Astrocyte of the hippocampus (primary cell): Measurements from ENCODE around the gene DEDD.

ENCODE experiments used
- DNase-seq: peaks from one replicate; pipeline ENCODE4 v3.0.0; 2011; ENCODE audit warnings: low read depth, low spot score

The DEDD gene, protein sequence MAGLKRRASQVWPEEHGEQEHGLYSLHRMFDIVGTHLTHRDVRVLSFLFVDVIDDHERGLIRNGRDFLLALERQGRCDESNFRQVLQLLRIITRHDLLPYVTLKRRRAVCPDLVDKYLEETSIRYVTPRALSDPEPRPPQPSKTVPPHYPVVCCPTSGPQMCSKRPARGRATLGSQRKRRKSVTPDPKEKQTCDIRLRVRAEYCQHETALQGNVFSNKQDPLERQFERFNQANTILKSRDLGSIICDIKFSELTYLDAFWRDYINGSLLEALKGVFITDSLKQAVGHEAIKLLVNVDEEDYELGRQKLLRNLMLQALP

DNA sequence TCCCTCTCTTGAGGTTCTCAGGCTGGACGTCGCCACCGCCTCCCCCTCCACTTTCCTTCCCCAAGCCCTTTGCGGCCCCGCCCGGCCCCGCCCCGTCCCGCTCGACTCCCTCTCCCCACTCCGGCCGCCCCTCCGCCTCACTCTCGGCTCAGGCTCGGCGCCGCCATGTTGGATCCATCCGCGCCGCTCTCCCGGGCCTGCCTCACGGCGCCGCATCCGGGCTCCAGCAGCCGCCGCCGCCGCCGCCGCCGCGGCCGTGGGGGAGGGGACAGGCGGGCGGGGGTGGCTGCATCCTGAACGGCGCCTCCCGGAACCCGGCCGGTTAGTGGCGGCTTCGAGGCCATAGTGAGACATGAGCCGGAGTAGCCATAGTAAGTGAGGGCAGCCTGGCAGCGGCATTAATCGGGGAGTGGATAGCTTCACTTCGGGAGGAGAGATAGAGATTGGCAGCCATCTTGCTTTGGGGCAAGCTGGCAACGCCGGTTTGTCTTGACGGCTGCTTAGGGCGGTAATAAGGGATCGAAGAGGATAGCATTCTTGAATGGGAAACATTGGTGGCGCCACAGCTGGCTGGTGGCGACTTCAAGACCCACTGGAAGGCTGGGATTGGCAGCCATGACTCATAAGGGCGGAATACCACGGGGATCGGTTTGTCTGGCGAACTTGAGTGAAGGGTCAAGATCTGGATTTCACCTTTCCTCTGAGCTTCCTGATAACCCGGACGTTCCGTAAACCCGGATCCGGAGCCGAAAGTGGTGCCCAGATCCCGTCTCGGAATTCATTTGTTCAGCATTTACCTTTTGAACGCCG lies at the start of gene DEDD:
Gene DEDD (minus strand): TSS at position 258 of the 810 bp plus-strand sequence. CDS start 8,205 bp downstream, outside the sequence.
- DNase-seq, result peak; percentile 98

DNA sequence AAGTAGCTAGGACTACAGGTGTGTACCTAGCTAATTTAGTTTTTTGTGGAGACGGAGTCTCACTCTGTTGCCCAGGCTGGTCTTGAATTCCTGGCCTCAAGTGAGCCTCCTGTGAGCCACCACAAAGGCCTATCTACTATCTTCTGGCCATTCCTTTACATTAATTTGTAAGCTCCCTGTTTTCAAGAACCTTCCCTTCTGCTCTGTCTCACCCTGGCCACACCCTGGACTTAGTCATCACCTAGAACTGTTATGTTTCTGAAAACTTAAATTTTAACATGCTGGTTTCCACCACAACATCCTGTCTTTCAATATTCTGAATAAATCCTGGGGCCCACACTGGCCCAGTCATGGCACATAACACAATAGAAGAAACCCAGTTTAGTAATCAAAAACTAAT lies 49.7 kb upstream of the DEDD start:
- no peak for DNase-seq

DNA sequence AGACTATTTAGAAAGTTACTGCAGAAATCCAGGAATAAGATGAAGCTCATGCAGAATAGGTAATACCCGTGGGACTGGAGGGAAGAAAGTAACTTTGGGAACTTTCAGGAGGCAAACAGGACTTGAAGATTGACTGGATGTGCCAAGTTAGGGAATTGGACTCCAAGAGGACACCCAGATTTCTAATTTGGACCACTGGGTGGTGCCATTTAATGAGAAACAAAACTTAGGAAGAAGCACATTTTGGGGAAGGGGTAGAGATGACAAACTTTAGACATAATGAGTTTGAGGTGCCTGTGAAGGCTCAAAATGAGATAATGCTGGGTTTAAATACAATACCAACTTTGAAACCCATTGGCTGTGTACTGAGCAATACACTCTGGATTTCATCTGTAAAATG lies 48.2 kb upstream of the DEDD start:
- DNase-seq, result no peak

DNA sequence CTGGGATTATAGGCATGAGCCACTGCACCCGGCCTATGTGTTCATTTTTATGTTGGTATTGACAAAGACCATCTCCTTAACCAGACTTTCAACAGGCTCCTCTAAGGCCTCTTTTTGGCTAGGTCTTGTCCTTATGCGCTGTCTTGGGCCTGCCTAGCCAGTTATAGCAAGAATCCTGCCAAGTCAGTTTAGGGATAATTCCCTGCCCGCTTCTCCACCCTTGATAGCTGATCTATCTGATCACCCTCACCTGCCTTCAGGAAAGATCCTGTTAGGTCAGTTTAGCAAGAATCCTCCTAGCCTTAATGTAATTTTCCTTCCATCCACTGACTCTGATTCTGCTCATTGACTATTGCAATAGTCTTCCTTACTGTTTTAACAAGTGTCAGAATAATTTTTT lies 47.2 kb upstream of the DEDD start:
- no peak for DNase-seq

DNA sequence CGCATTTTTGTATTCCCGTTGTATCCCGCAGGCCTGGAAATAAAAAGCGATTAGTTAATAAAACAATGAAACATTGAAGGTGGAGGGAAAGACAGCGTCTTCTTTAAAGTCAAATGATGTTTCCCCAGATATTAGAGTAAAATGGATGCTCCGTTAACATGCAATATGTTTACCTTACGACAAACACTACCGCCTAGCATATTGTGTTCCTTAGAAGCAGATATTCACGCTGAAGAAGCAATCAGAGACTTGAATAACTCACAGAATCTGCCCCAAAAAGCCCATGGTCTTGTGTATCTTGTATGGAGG lies 45.4 kb upstream of the DEDD start:
- DNase-seq, result no peak

DNA sequence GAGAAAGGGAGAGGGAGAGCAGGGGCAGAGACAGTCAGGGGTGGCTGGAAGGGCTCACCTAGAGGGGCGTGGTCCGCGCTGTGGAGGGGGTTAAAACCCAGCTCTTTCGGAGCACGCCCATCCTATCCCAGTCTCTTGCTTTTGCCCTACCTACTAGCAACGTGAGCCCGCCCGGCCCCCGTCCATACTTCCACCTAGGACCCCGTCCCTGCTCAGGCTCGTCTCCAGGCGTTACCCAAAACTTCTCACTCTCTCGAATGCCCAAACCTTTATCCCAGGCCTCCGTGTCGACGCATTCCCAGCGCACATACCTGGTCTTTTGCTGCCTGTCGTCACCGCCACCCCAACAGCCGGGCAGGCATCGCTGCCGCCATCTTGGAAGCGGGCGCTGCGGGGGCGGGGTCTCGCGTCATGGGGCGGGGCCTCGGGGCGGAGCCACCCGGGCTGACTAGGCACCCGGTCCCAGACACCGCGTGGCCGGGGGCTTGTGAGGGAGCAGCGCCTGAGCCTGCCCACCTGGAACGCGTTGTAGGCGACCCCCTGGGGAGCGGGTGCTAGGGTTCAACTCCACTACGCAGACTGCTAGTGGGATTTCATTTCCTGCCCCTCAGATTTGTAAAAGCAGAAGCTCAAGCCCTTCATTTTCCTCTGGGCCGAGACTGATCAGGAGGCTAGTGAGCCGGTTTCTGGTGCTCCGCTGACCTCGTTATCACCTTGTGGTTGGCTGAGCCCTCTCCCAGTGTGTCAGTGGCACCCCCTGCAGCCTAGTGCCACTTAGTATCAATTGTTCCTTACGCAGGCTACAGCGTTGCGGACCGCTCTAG lies 44.9 kb upstream of the DEDD start, which contains the start of gene B4GALT3:
Gene B4GALT3 (minus strand): TSS at position 396 of the 824 bp plus-strand sequence. CDS start 1,447 bp downstream, outside the sequence.
- peak; percentile 93 for DNase-seq

DNA sequence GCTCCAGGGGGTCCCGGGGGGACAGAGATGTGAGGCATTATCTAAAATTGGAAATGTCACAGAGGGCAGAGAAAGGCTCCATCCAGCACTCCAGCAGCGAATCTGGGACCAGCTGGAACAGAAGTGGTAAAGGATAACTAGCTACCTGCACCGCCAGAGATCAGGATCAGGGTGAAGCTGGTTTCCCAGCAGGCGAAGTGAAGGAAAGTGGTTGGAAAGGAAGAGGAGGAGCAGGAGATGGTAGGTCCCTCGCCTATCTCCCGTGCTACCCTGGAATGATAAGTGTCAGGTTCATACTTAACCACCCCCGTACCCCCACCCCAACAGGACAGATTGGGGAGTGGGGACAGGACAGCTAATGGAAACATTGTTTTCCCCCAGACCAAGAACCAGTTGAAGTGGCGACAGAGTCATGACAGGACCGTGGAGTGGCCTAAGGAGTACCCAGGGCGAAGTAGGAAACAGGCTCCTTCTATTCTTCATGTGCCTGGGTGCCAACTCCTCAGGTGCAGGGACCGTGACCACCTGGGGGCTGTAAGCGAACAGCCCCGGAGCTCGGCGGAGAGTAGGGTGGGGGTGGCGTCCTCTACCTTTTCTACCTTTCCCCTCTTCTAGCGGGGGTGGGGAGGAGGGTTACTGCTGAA lies 44.1 kb upstream of the DEDD start:
- no peak for DNase-seq

DNA sequence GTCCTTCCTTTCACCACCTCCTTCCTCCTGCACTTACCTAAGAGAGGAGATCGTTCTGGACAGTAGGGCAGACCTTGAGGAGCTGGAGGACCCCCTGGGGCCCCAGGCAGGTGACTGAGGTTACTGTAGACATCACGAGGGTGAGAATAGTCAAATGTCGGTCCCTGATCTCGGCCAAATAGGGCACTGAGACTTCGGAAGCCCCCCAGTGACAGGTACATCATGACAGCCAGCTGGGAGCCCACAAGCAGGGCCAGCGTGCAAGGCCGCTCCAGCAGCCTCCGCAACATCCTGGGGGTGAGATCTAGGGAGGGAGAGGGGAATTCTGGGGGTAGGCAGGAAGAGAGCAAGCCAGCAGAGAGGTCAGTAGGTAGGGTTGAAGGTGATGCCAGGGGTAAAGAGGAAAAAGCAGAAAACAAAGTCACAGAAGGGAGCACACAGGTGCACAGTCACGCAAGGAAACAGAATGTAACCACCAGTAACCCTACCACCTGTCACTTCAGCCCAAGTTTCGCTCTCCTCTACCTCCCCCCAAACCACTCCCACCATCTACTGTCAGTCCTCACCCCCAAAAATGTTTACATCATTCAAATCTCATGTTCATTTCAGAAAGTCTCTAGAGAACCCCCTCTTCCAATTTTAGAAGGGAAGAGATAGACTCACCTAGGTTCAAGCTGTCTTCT lies 43.4 kb upstream of the DEDD start:
- DNase-seq, result no peak

DNA sequence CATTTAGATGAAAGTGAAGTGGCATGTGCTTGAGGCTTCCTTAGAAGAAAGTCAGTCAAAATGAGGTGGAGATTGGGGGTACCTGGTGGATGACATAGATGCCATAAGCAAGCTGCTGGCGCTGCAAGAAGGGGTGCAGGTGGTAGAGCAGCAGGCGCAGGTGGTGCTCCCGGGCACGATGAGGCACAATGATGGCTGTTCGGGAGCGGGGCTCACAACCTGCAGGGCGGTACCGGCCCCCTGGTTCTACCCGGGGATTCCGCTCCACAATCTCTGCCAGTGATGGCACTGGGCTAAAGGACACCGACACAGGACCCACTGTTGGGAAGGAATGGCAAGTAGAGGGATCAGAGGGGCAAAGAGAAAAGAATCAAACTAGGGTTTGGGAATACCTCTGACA lies 42.4 kb upstream of the DEDD start:
- no peak for DNase-seq

DNA sequence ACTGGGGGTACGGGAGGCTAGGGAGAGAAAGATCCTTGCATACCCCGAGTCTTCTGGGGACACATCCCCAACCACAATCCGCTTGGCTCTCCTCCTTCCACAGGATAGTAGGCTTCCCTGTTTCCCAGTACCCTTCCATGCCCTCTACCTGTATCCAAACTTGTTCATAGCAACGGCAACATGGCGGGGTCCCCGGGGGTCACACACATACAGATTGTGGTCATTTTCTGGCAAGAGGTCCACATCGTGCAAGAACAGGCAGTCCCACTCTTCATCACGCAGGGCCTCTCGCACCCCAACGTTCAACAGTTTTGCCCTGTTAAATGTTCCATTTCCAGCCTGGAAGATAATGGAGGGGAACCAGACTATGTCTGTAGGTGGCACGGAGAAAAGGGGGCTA lies 41.2 kb upstream of the DEDD start:
- DNase-seq, result no peak

DNA sequence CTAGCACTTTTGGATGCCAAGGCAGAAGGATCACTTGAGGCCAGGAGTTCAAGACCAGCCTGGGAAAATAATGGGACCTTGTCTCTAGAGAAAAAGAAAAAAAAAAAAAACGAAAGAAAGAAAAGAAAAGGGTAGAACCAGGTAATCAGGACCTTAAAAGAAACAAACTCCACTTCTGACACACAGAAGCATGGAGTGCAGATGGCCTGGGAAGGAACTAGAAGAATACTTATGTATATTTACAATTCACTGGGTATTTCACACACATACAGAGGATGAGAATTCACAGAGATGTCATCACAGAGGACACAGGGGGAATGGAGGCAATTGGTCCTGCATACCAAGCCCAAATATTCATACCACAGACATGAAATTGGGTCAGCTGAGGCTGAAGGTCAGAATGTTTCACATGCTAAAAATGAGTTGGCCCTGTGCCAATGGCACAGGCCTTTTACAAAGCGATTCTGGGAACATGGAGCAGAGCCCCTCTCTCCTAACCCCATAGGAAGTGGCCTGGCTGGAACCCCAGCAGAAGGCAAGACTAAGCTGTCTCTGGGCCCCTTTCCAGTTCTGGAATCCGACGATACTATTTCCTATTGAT lies 40.4 kb upstream of the DEDD start:
- DNase-seq, result peak; percentile 39

DNA sequence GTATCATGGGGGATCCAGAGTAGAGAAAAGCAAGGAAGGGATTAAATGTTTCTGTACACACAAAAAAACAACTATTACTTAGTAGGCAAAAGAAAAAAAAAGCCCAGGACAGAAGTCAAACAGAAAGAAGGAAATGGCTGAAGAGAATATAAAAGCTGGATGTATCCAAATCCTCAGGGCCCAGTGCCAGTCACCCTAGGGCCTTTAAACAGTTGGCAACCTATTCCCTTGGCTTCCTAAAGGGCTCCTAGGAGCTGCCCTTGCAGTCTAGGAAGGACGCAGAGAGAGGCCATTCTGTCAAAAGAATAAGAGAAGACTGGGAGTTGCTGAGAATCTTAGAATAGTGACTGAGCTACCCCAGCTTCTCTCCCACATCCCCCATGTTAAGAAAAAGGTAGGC lies 39.9 kb upstream of the DEDD start:
- DNase-seq, result no peak

DNA sequence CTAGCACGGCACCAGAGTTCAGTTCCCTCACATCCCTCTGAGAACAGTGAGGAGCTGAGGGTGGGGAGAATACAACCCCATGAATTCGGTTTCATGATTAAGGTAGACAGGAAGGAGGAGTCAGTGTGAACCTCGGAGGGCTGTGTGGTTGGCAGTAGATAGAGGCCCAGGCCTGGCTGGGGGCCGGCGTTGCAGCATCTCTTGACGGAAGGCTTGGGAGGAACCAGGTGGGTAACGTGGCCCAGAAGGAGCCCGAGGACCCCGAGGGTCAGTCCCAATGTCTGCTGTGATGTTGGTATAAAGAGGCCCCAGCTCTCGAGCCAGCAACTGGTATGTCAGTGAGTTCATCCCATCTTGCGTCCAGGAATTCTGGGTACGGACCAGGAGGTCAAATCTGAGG lies 39.2 kb upstream of the DEDD start:
- DNase-seq, result no peak

DNA sequence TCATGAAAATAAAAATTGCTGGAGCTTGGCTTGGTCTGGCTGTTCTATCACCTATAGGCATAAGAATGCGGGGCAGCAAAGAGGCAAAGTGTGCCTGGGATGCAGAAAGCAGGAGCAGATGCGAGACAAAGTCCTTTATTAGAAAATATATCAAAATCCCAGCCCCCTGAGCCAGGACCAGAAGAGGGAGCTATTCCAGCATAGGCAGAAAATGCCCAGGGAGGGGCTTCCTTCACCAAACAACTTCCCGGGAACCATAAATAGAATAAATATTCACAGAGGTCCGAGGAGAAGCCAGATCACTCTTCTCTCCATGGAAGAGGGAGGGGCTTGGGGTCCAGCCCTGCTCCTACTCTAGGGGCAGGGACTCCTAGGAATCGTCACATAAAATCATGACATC lies 38.7 kb upstream of the DEDD start:
- DNase-seq, result no peak

DNA sequence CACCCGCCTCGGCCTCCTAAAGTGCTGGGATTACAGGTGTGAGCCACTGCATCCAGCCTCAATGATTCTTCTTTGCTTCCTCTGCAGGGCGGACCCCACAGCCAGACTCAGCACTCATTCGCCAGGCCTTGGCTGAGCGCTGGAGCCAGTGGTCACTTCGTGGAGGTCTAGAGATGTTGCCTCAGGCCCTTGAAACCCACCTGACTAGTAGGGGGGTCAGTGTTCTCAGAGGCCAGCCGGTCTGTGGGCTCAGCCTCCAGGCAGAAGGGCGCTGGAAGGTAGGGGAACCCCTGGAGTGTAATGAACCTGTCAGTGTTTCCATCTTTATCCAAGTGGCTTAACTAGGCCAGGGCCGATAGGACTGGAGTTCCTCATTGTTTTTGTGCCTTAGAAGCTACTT lies 36.4 kb upstream of the DEDD start:
- DNase-seq, result no peak

DNA sequence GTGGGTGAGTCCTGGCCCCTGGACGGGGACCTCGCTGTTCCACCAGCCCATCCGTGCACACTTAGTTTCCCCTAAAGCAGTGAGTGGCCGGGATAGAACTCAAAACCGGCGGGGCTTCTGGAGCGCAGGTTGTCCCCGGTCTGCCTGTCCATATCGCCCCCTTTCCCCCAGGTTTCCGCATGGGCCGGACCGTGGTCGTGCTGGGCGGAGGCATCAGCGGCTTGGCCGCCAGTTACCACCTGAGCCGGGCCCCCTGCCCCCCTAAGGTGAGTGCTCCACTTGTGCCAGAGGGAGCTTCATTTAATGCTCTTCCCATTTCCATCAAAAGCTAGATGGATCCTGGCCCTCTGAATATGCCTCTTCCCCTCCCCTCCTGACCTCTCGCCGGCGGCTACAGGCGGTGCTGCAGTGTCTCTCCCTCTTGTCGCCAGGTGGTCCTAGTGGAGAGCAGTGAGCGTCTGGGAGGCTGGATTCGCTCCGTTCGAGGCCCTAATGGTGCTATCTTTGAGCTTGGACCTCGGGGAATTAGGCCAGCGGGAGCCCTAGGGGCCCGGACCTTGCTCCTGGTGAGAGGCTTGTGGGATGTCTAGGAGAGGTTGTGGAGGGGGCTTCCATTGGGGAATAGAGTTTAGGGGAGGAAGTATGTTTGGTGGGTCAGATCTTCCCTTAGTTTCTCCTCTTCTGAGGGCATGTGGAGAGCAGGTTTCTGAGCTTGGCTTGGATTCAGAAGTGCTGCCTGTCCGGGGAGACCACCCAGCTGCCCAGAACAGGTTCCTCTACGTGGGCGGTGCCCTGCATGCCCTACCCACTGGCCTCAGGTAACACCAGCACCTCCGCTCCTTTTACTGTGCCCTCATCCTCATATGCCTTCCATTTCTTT lies 34.4 kb upstream of the DEDD start:
- peak; percentile 33 for DNase-seq

DNA sequence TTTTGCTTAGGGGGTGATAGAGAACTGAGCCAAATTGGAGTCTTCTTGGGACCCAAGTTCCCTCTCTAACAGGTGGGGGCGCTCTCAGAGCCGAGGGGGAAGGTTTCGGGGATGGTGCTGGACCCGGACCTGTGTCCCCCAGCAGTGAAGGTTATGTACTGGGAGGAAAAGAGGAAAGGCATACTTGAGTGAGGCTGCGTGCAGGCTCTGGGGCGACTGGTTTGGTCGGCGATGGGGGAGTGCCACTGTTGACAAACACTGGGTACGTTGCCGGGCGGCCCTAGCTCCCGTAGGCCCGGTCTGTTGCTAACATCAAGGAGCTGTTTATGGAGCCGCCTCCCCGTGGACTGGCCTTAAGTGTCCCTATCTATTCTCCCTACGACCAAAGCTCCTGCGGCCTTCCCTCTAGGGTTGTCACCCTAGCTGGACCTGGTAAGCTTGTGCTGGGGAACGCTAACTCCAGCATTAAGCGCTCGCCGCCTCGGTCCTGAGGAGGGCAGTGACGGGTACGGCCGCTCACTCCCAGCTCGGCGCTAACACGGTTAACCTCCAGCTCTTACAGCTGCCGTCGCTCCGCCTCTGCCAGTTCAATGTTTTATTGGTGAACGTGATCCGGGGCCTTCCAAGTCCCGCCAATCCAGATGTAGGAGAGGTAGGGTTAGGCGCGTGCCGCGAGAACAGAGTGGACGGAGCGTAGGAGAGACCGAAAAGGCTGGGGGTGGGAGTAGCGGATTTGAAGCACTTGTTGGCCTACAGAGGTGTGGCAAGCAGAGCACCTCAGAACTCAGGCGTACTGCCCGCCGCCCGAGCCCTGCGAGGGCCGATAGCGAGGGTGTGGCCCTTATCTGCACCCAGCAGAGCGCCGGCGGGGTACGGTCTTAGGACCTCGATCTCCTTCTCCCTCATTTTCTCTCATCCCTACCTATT lies 33.5 kb upstream of the DEDD start, which contains the start of gene PPOX:
Gene PPOX (plus strand): TSS at position 685 of the 927 bp plus-strand sequence. CDS start 422 bp downstream, outside the sequence.
- DNase-seq, result peak; percentile 99

DNA sequence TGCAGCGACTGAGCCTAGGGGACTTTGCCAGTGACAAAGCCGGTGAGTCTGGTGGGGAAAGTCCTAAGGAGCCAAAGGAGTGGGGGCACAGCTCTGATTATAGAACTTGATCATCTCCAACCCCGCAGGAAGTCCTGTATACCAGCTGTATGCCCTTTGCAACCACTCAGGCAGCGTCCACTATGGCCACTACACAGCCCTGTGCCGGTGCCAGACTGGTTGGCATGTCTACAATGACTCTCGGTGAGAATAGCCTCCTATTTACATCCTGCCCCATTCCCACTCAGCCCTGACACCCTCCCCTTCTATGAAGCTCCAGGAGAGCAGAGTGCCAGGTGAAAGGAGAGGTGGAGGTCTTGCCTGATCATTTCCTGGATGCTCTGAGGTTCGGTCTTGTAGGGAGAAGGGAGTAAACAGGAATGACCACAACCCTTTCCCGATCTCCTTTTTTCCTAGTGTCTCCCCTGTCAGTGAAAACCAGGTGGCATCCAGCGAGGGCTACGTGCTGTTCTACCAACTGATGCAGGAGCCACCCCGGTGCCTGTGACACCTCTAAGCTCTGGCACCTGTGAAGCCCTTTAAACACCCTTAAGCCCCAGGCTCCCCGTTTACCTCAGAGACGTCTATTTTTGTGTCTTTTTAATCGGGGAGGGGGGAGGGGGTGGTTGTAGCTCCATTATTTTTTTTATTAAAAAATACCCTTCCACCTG lies 32.6 kb upstream of the DEDD start:
- DNase-seq, result no peak
